PFSK-1 (cell line): Measurements from ENCODE around the gene CELF4.

Experiments
- FOXP2 ChIP-seq: optimal IDR thresholded peaks from 2 replicates; pipeline ENCODE3; 2011; ENCODE audit warnings: borderline replicate concordance, control low read depth, inconsistent platforms; ENCODE audit not compliant: insufficient read depth; ENCODE audit errors: extremely low read length, extremely low read depth
- POLR2AphosphoS5 ChIP-seq: IDR thresholded peaks from 2 replicates; pipeline ENCODE4 v1.6.1; 2012; ENCODE audit warnings: low read depth, mild to moderate bottlenecking, control low read depth, low read length, moderate library complexity
- REST ChIP-seq, 2 experiments: IDR thresholded peaks; 2 replicates each; pipeline versions ENCODE4 v1.6.1 to v1.8.0; 2011 to 2012; ENCODE audit warnings: low read depth in 2 of 2, low read length in 2 of 2, control low read depth in 1 of 2, inconsistent platforms in 1 of 2, mild to moderate bottlenecking in 1 of 2, moderate library complexity in 1 of 2; ENCODE audit not compliant: insufficient read depth in 1 of 2
- SIN3A ChIP-seq: IDR thresholded peaks from 2 replicates; pipeline ENCODE4 v1.6.1; 2012; ENCODE audit warnings: mild to moderate bottlenecking, low read length, moderate library complexity, borderline replicate concordance; ENCODE audit not compliant: insufficient read depth
- TAF1 ChIP-seq: IDR thresholded peaks from 2 replicates; pipeline ENCODE4 v1.6.1; 2012; ENCODE audit warnings: low read length, control low read depth, borderline replicate concordance; ENCODE audit not compliant: insufficient read depth

Gene CELF4

GRCh38 chr18:37270666-37271052 is 294.9 kb downstream of the CELF4 start:
- TF ChIP-seq FOXP2 (no peak), TAF1 (no peak), POLR2AphosphoS5 (no peak), SIN3A (no peak), REST (IDR thresholded peaks at IDR 0.05; ENCODE audit: insufficient read depth in 1 of 2, low read depth in 2 of 2, low read length in 2 of 2) (no peak)

GRCh38 chr18:37270038-37270665 is 295.4 kb downstream of the CELF4 start:
- TF ChIP-seq POLR2AphosphoS5 (no peak), REST (IDR thresholded peaks at IDR 0.05; ENCODE audit: insufficient read depth in 1 of 2, low read depth in 2 of 2, low read length in 2 of 2) (peak; percentile 99 to 100), SIN3A (peak; percentile 100; the same call in 1 of the 2 replicates), TAF1 (no peak), FOXP2 (peak; percentile 25)

- TF ChIP-seq FOXP2 (no peak), SIN3A (no peak), TAF1 (no peak), POLR2AphosphoS5 (no peak), REST (IDR thresholded peaks at IDR 0.05; ENCODE audit: insufficient read depth in 1 of 2, low read depth in 2 of 2, low read length in 2 of 2) (no peak)
Measured at GRCh38 chr18:37266290-37266689, 299.3 kb downstream of the CELF4 start.

GRCh38 chr18:37265382-37265781 is 300.2 kb downstream of the CELF4 start:
- TF ChIP-seq POLR2AphosphoS5 (no peak), SIN3A (no peak), TAF1 (no peak), FOXP2 (no peak), REST (IDR thresholded peaks at IDR 0.05; ENCODE audit: insufficient read depth in 1 of 2, low read depth in 2 of 2, low read length in 2 of 2) (no peak)

GRCh38 chr18:37264956-37265355 is 300.6 kb downstream of the CELF4 start:
- no peak for TF ChIP-seq REST (IDR thresholded peaks at IDR 0.05; ENCODE audit: insufficient read depth in 1 of 2, low read depth in 2 of 2, low read length in 2 of 2)
- TF ChIP-seq SIN3A, result no peak
- no peak for TF ChIP-seq POLR2AphosphoS5
- no peak for TF ChIP-seq FOXP2
- no peak for TF ChIP-seq TAF1
